Skin epidermis (tissue), 12 donors: ENCODE results near the gene B3GNT2.
"Not testable (repeated sequence)": the region's sequence is repeated elsewhere in the genome, so short reads cannot be mapped to it uniquely, and the experiment has no call there.

Source experiments
- H3K27ac ChIP-seq, 21 experiments: fragments of 200-600 bp; sonication (generic) in 11 of 21; one replicate each; pipeline ENCODE4 v1.5.0; 2020; ENCODE audit warnings: mild to moderate bottlenecking in 3 of 21, inconsistent platforms in 2 of 21, moderate library complexity in 2 of 21
- H3K4me3 ChIP-seq, 7 experiments: fragments of 200-600 bp; sonication (generic) in 2 of 7; one replicate each; pipeline ENCODE4 v1.5.0; 2020; ENCODE audit warnings: inconsistent platforms in 2 of 7, mild to moderate bottlenecking in 2 of 7, moderate library complexity in 1 of 7

B3GNT2 gene

GRCh38 chr2:62195421-62196277 lies at the start of gene B3GNT2:
Gene B3GNT2, plus strand, starts transcription at chr2:62196115. Its CDS starts 26,106 bp downstream, at chr2:62222221.
- H3K27ac ChIP-seq: peak within 1 kb of the TSS; percentile 74 to 97 (median 95)
- H3K4me3 ChIP-seq: peak within 1 kb of the TSS; percentile 64 to 96 (median 87)

GRCh38 chr2:62146790-62147189 lies 49.1 kb upstream of the B3GNT2 start:
- not testable (repeated sequence) for H3K4me3 ChIP-seq, H3K27ac ChIP-seq

DNA sequence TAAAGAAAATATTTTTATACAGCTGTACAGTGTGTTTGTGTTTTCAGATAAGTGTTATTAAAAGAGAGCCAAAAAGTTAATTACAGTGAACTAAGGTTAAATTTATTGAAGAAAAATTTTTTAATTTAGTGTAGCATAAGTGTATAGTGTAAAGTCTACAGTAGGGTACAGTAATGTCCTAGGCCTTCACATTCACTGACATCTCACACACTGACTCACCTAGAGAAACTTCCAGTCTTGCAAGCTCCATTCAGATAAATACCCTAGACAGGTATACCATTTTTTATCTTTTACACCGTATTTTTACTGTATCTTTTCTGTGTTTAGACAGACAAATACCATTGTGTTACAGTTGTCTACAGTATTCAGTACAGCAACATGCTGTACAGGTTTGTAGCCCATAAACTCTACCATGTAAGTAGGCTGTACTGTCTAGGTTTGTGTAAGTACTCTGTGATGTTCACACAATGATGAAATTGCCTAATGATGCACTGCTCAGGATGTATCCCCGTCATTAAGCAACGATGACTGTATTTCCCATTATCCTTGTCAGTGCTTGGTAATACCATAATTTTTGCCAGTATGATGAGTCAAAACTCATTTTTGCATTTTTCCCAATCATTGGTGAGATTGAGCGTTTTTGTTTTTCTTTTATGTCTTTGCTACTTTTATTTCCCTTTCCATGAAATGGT lies 48.2 kb upstream of the B3GNT2 start:
- H3K27ac ChIP-seq: peak overlapping the region in 1 of 21 experiments; percentile 22
- no peak overlapping the region for H3K4me3 ChIP-seq

DNA sequence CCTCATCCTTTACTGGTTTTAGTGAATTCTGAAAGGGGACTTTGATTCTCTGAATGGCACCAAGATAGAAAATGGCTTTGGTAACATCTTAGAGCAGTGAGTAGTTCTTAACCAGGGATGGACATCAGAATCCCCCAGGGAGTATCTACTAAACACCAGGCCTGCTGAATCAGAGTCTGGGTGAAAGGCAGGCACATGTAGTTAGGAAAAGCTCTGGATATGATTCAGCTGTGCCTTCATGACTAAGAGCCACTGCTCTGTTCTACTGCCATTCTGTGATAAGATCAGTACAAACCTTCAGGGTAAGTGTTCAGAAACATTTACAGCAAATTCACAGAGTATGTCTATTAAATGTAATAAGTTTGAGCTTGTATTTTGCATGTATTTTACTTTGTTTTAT lies 46.2 kb upstream of the B3GNT2 start:
- H3K4me3 ChIP-seq: no peak overlapping the region
- no peak overlapping the region for H3K27ac ChIP-seq

- H3K27ac ChIP-seq: no peak overlapping the region
- no peak overlapping the region for H3K4me3 ChIP-seq
These were observed 45.2 kb upstream of the B3GNT2 start for GRCh38 chr2:62150597-62151305.

DNA sequence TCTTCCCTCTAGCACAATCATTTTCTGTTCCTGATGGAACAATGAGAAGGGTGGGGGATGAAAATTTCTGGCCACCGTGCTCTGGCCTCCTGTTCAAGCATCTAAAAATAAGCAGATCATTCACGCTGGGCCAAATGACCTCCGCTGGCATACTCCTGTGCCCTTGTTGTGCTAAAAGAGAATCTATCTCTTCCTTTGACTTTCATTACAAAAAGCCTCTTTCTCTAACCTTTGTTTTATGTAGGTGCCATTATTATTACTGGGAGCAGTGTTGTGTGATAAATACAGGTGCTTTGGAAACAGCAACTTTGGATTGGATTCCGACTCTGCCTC lies 44.6 kb upstream of the B3GNT2 start:
- H3K4me3 ChIP-seq: no peak overlapping the region
- no peak overlapping the region for H3K27ac ChIP-seq

DNA sequence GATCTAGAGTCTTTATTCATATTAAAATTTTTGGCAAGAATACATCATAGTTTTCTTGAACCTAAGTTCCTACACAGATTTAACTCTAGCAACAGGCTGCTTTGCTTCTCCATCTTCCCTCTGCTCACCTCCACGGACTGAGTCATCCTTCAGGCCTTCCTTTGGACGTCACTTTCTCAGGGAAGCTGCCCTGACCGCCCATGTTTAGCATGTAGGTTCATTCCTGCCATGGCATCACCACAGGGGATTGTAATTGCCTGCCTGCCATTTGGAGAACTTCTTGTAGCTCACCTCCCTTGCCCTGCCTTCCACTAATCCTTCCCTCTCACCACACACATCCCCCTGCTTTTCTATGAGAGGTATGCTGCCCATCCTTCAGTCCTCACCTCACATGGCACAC lies 43.9 kb upstream of the B3GNT2 start:
- H3K4me3 ChIP-seq: no peak overlapping the region
- no peak overlapping the region for H3K27ac ChIP-seq

DNA sequence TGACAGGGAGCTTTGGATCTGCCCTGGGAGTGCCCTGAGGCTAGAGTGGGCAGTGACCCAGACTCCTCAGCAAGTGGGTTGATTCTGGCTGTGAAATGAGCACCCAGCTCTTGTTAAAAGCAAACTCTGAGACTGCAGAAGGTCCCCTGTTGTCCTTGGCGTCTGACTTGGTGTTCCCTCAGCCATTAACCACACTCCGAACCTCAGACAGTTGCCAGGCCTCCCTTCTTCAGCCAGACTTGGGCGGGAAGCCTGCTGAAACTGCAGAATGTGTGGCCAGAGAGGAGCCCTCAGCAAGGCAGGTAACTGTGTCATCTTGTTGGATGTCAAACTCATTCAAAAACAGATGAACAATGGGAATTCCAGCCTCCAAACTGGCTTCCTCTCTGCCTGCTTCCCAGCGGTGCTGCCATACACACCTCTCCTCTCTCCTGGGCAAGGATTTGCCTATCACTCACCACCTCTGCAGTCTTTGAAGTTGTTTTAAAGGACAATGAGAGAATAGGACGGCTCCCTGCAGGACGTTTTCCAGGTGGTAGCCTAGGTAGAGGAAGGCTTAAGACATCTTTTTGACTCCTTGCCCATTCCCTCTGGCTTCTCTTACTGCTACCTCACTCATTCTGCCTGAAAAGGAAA lies 38.9 kb upstream of the B3GNT2 start:
- Histone ChIP-seq H3K4me3 (no peak overlapping the region), H3K27ac (no peak overlapping the region)

- no peak overlapping the region for H3K27ac ChIP-seq
- no peak overlapping the region for H3K4me3 ChIP-seq
These were observed 37.3 kb upstream of the B3GNT2 start for GRCh38 chr2:62158444-62159121.

GRCh38 chr2:62160691-62161090 lies 35.2 kb upstream of the B3GNT2 start:
- H3K27ac ChIP-seq, H3K4me3 ChIP-seq: not testable (repeated sequence)

DNA sequence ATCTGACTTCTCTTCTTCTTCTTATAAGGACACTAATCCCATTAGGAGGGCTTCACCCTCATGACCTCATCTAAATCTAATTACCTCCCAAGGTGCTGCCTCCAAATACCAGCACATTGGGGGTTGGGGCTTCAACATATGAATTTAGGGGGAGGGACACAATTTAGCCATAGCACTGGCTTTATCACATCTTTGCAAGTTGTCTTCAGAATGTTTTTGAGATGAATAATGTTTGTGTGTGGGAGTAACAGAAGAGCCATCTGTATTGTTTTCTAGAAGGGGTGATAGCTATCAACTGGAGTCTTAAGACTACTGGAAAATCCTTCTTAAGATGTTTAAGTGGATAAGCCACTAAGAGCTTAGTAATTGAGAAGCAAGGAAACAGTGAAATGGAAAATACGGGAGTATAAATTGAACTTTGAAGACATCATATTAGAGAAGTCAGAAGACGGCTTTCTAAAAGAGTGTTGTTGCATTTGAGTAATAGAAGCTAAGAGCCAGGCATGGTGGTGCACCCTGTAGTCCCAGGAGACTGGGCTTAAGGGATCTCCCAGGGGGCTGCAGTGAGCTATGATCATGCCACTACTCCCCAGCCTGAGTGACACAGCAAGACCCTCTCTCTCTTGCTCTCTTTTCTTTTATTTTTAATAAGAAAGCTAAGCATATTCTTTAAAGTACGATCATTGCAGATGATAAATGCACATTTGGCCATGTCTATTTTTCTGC lies 32.6 kb upstream of the B3GNT2 start:
- H3K27ac ChIP-seq: no peak overlapping the region

GRCh38 chr2:62163834-62164233 lies 32.1 kb upstream of the B3GNT2 start:
- H3K4me3 ChIP-seq: no peak overlapping the region
- no peak overlapping the region for H3K27ac ChIP-seq

More for the DNA sequence above, 32.6 kb upstream of the B3GNT2 start:
- H3K4me3 ChIP-seq: no peak overlapping the region

- no peak overlapping the region for H3K27ac ChIP-seq
- H3K4me3 ChIP-seq: no peak overlapping the region
These were observed 20.2 kb upstream of the B3GNT2 start for GRCh38 chr2:62175728-62176127.

GRCh38 chr2:62176801-62177200 lies 19.1 kb upstream of the B3GNT2 start:
- H3K27ac ChIP-seq: peak overlapping the region in 2 of 21 experiments; percentile 4 to 65
- H3K4me3 ChIP-seq: no peak overlapping the region

GRCh38 chr2:62177392-62178049 lies 18.4 kb upstream of the B3GNT2 start:
- H3K4me3 ChIP-seq: no peak overlapping the region
- peak overlapping the region in 3 of 21 experiments; percentile 4 to 65 (median 26) for H3K27ac ChIP-seq

GRCh38 chr2:62178741-62179271 lies 17.1 kb upstream of the B3GNT2 start:
- peak overlapping the region in 1 of 21 experiments; percentile 57 for H3K27ac ChIP-seq
- H3K4me3 ChIP-seq: no peak overlapping the region

DNA sequence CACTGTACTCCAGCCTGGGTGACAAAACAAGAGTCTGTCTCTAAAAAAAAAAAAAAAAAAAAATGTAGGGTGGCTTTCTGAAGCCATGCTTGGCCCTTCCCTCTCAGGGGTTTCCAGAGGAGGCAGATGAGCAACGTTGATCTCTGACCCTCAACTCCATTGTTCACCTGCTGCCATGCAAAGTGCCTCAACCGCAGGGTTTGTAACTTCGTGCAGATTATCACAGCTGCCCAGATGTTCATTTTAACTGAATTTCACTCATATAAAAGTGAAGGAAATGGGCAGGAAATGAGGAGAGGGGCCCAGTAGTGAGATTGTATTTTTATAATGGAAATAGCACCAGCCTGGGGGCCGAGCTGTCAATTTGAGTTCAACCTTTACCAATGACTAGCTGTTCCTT lies 14.9 kb upstream of the B3GNT2 start:
- no peak overlapping the region for H3K27ac ChIP-seq
- no peak overlapping the region for H3K4me3 ChIP-seq

DNA sequence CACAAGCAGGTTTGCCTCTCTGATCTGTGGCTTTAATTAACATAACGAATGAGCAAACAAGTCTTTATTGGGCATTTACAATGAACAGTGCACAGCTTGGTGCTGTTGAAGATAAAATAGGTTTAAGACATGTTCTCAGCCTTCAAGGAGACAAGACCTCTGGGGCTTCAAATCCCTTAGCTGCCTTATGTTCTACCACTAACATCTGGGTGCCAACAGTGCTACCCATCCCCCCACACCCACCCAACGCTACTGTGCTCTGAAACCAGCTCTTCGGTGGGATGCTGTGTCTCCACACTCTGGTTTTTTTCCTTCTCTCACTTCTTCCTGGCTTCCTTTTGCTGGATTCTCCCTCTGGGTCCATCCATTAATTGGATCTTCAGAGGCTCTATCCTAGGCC lies 14.1 kb upstream of the B3GNT2 start:
- no peak overlapping the region for H3K27ac ChIP-seq

More for the DNA sequence above, 14.1 kb upstream of the B3GNT2 start:
- H3K4me3 ChIP-seq: no peak overlapping the region
